IPS-NIHi11 (cell line): ENCODE results near the gene VIM.
"Not testable (repeated sequence)": the region's sequence is repeated elsewhere in the genome, so short reads cannot be mapped to it uniquely, and the experiment has no call there.

Experiments
- DNase-seq: peaks from one replicate; pipeline ENCODE4 v3.0.0; 2012; ENCODE audit warnings: mixed read lengths, low spot score

VIM gene

DNA sequence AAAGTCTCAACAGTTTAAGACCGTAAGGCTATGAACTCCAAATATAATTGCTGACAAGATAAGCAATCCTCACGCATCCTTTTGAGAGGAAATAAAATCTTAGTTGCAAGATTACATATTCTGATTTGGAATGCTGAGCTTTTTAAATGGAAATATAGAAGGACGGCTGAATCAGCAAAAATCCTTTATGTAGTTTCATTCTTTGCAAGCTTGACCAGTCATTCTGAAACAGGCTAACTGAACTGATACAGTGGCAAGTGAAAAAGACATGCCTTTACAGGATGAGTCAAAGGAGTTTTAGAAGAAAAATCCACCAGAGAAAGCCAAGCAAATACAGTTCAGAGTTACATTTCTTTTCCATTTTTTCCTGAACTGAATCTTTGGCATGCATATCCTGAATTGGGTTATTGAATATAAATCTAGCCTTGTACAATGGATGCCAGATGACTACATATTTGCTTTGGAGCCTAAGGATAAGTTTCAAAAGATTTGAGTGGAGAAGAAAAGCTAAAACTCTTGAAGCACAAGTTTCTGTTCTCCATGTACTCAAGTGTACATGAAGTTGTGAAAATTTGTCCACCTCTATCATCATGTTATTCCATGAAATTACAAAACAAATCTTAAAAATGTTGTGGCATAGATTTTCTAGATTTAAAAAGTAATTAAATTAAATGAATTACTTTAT is 4.4 kb downstream of the VIM start:
- DNase-seq, result no peak

DNA sequence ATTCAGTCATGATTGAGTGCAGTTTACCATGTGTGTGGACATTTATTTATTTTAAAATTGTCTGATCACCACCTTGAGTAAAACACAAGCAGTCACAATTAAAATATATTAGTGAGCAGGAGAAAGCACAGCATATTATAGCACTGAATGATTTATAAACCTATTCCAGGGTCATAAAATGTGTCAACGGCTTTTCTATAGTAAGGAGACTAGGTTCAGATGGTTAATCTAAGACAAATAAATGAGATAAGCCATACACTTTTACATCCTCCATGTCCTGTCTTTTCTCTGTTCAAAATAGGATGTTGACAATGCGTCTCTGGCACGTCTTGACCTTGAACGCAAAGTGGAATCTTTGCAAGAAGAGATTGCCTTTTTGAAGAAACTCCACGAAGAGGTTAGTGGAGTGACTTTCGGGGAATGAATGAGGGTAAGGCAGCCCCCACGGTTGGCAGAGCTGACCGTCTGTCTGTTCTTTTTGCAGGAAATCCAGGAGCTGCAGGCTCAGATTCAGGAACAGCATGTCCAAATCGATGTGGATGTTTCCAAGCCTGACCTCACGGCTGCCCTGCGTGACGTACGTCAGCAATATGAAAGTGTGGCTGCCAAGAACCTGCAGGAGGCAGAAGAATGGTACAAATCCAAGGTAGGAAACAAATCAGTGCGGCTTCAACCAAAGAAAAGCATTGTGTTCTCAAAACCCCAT is 5.4 kb downstream of the VIM start:
- no peak for DNase-seq

DNA sequence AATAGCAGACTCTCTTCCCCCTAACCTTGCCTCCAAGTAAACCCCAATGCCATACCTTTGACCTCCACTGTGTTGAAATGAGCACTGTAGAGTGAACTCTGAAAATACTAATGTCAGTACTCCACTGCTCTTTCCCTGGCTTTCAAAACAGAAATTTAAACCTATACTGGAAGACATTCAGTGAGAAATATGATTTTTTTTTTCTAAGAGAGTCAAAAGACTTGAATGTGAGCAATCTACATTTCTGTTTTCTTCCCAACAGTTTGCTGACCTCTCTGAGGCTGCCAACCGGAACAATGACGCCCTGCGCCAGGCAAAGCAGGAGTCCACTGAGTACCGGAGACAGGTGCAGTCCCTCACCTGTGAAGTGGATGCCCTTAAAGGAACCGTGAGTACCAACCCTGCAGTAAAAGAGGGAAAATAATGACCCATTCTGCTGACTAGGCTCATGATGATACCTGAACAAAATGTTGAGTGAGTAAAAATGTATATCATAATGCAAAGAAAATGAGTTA is 6.4 kb downstream of the VIM start:
- no peak for DNase-seq

GRCh38 chr10:17235136-17235535 is 7.1 kb downstream of the VIM start:
- DNase-seq, result no peak

DNA sequence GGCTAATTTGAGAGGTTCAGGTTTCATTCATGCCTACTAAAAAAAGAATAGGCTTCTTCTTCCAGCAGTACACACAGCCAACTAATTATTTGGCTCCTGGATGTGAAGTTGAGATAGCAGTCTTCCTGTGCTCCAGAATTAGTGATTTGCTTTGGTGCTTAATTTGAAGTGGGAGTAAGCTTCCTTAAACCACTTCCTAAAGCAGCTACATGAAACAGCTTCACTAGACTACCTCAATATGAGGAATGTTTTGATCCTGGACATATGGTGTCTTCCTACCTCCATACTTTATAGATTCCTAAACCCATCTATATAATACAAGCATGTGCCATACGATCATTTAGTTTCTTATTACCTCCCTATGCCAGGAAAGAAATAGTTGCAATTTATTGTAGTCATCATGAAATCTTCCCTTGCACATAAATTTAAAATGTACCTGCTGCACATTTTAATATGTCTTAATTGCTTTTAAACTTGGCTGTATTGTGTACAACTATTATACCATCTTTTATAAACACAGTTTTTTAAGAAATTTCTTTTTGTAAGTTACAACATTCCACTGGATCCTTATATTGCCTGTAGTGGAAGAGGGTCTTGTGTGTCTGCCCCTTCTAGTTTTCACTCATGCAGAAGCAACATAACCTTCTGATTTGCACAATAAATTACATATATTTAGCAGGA is 8.6 kb downstream of the VIM start:
- DNase-seq, result no peak

- DNase-seq, result no peak
Observed at GRCh38 chr10:17237149-17237527, 9.1 kb downstream of the VIM start.

DNA sequence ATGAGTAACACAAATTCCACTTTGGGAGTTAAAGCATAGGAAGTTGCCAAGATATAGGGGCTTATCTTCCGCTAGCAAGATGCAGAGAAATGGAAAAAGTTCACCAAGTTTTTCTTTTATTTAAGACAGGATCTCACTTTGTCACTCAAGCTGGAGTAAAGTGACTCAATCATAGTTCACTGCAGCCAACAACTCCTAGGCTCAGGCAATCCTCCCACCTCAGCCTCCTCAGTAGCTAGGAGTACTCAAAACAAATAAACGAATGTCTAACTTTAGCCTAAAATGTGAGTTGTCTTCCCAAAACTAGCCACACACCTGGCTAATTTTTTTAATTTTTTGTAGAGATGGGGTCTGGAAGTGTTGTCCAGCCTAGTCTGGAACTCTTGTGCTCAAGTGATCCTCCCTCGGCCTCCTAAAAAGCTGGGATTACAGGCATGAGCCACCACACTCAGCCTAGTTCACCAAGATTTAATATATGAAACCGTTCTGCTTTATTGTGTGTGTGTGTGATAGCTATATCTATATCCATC is 9.9 kb downstream of the VIM start:
- DNase-seq, result no peak

- DNase-seq, result no peak
Observed at GRCh38 chr10:17238445-17239291, 10.6 kb downstream of the VIM start.

DNA sequence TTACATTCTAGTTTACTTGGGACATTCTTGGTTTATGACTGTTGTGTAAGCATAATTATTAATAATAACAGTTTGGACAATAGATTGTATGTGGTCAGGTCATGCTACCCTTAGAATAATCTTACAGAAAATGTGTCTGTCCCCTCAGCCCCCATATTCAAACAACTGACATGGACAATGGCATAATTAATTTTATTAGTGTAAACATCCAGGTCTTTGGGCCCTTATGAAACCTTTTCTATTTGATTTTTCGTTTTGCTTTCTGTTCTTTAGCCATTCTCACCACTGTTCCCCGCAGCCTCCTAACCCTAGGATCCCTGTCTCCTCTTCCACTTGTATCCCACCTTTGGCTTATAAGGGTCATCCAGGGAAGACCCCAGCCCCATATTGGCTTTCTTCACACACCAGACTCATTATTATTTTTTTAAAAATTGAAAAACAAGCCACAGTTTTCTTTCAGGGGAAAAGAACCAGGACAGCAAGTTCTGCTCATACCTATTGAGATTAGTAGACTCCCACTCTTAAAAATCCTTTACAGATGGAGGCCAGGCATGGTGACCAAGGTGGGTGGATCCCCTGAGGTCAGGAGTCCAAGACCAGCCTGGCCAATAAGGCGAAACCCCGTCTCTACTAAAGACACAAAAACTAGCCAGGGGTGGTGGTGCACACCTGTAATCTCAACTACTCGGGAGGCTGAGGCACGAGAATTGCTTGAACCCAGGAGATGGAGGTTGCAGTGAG is 11.5 kb downstream of the VIM start:
- DNase-seq, result no peak

GRCh38 chr10:17240096-17240495 is 12.1 kb downstream of the VIM start:
- no peak for DNase-seq

- DNase-seq, result no peak
Observed at GRCh38 chr10:17240616-17241015, 12.6 kb downstream of the VIM start.

DNA sequence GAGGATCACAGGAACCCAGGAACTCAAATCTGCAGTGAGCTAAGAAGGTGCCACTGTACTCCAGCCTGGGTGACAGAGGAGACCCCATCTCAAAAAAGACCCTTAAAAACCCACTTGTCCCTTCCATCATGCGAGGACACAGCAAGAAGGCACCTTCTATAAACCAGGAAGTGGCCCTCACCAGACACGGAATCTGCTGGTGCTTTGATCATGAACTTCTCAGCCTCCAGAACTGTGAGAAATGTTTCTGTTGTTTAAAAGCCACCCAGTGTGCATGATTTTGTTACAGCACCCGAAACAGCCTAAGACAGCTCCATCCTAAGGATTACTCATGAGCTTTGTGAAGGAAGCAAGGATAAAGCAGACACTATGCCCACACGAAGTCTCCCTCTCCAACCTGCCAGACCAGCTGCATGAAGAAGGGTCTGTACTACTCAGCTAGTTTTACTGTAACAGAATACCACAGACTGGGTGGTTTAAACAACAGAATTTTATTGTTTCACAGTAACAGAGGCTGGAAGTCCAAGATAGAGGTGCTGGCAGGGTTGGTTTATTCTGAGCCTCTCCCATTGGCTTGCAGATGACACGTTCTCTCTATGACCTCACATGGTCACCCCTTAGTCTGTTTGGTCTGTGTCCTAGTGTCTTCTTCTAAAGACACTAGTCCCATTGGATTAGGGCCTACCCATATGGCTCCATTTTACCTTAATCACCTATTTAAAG is 13.7 kb downstream of the VIM start:
- no peak for DNase-seq

GRCh38 chr10:17244700-17245365 is 16.8 kb downstream of the VIM start:
- no peak for DNase-seq

DNA sequence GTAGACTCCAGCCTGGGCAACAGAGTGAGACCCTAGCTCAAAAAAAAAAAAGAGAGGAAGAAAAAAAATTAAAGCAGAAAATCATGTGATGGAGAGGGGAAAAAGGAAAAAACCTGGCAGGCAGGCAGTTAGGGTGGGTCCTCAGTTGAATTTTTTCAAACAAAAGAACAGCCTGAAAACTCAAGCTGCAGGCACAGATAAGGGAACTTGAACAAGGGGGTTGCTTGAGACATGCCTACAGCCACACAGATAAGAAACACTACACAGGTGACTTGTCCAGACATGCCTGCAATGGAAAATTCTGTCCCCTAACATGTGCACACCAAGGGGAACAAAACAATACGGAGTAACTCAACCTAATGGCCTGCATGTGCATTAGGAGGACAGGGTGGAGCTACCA is 19.2 kb downstream of the VIM start:
- no peak for DNase-seq

DNA sequence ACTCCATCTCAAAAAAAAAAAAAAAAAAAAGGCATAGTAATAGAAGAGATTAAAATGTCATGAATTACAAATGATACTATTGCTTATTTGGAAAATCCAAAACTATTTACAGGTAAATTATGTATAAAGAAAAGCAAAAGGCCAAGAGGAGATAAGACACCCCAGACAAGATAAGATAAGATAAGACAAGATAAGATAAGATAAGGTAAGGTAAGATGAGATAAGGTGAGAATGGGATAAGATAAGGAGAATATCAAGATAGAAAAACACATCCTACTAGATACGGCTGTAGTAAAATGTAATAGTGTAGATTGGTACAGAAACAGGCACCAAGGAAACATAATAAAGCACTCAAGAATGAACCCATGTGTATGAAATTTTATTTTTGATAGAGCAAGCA is 20.9 kb downstream of the VIM start:
- no peak for DNase-seq

- no peak for DNase-seq
Observed at GRCh38 chr10:17249820-17250219, 21.8 kb downstream of the VIM start.

GRCh38 chr10:17250736-17251135 is 22.7 kb downstream of the VIM start:
- DNase-seq, result no peak

DNA sequence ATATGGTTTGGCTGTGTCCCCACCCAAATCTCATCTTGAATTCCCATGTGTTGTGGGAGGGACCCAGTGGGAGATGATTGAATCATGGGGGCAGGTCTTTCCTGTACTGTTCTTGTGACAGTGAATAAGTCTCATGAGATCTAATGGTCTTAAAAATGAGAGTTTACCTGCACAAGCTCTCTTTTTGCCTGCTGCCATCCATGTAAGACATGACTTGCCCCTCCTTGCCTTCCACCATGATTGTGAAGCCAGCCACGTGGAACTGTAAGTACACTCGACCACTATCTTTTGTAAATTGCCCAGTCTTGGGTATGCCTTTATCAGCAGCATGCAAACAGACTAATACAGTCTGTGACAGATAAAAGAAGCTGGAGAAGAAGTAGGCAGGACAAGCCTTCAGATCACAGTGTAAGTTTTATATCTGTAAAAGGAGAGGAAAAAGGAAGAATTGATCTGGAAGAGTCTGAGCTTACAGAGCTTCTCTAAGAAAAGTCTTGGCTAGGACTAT is 26.6 kb downstream of the VIM start:
- DNase-seq, result not testable (repeated sequence)

DNA sequence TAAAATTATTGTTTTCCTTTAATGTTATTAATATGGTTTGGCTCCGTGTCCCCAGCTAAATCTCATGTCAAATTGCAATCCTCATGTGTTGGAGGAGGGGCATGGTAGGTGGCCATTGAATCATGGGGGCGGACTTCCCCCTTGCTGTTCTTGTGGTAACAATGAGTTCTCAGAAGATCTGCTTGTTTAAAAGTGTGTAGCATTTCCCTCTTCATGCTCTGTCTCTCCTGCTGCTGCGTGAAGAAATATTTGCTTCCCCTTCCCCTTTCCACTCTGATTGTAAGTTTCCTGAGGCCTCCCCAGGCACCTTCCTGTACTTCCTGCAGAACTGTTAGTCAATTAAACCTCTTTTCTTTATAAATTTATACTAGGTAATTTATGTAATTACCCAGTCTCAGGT is 27.5 kb downstream of the VIM start:
- DNase-seq, result no peak

GRCh38 chr10:17256051-17256450 is 28.0 kb downstream of the VIM start:
- DNase-seq, result no peak
